K562 (cell line): Measurements from ENCODE around the gene CDK14.

Experiments used
- ARID4B ChIP-seq: sonication (generic); formaldehyde crosslinking; IDR thresholded peaks from 2 replicates; pipeline ENCODE4 v1.8.0; 2022; ENCODE audit warnings: mild to moderate bottlenecking, missing genetic modification reagents
- CBX2 ChIP-seq: fragments of 200-600 bp; sonication (generic); IDR thresholded peaks from one replicate; pipeline ENCODE4 v1.6.1; 2012; ENCODE audit warnings: mild to moderate bottlenecking, low read length, inconsistent platforms; ENCODE audit not compliant: insufficient read depth, poor library complexity, severe bottlenecking
- E2F6 ChIP-seq, 2 experiments: IDR thresholded peaks; 2 replicates each; pipeline ENCODE4 v1.6.1; 2011; ENCODE audit warnings: borderline replicate concordance in 1 of 2, control low read depth in 1 of 2, low read depth in 1 of 2, low read length in 1 of 2, mild to moderate bottlenecking in 1 of 2, mixed read lengths in 1 of 2, moderate library complexity in 1 of 2; ENCODE audit not compliant: insufficient read depth in 1 of 2, insufficient read length in 1 of 2, poor library complexity in 1 of 2, severe bottlenecking in 1 of 2; ENCODE audit errors: extremely low read depth in 1 of 2
- GABPA ChIP-seq: fragments of 200-800 bp; sonication (Bioruptor generic); conservative IDR thresholded peaks from 2 replicates; pipeline ENCODE4 v1.6.1; 2016; ENCODE audit warnings: low read depth, missing genetic modification characterization, missing compliant biosample characterization
- GMEB1 ChIP-seq: fragments of 250-450 bp; sonication (Bioruptor Pico); IDR thresholded peaks from 2 replicates; pipeline ENCODE4 v1.4.0; 2020; ENCODE audit warnings: mild to moderate bottlenecking
- KAT7 ChIP-seq: sonication (generic); formaldehyde crosslinking; IDR thresholded peaks from 2 replicates; pipeline ENCODE4 v1.8.0; 2022; ENCODE audit warnings: missing genetic modification reagents, mild to moderate bottlenecking, borderline replicate concordance
- MAX ChIP-seq: sonication (generic); formaldehyde crosslinking; IDR thresholded peaks from 2 replicates; pipeline ENCODE4 v1.9.0; 2022; ENCODE audit warnings: mild to moderate bottlenecking, missing genetic modification reagents
- POLR2A ChIP-seq: fragments of 450-650 bp; conservative IDR thresholded peaks from 2 replicates; pipeline ENCODE4 v1.6.1; 2016
- PTBP1 ChIP-seq: fragments of 200-400 bp; formaldehyde crosslinking; IDR thresholded peaks from 2 replicates; pipeline ENCODE4 v1.6.1; 2017; ENCODE audit warnings: low read depth, low read length
- RB1 ChIP-seq: fragments of 450-650 bp; IDR thresholded peaks from 2 replicates; pipeline ENCODE4 v1.6.1; 2017; ENCODE audit warnings: low read depth, mild to moderate bottlenecking
- SMC3 ChIP-seq: conservative IDR thresholded peaks from 2 replicates; pipeline ENCODE4 v1.6.1; 2011; ENCODE audit warnings: low read depth, low read length, improper control_type of control experiment; ENCODE audit not compliant: insufficient read depth
- ZC3H8 ChIP-seq: fragments of 450-650 bp; IDR thresholded peaks from 2 replicates; pipeline ENCODE4 v1.6.1; 2017
- ZKSCAN3 ChIP-seq: fragments of 250-450 bp; sonication (Bioruptor Pico); IDR thresholded peaks from 2 replicates; pipeline ENCODE4 v1.4.0; 2020
- ZNF583 ChIP-seq: fragments of 250-450 bp; sonication (Bioruptor Pico); IDR thresholded peaks from 2 replicates; pipeline ENCODE4 v1.4.0; 2020

GRCh38 chr7:91168871-91169829 lies 573.0 kb downstream of the CDK14 start:
- TF ChIP-seq ZNF583 (CRISPR knock-in tag) = no peak
- TF ChIP-seq GMEB1 (CRISPR knock-in tag) = no peak
- no peak for TF ChIP-seq ZKSCAN3 (CRISPR knock-in tag)
- TF ChIP-seq MAX (CRISPR knock-in tag) = no peak
- no peak for TF ChIP-seq ARID4B
- TF ChIP-seq KAT7 (CRISPR knock-in tag) = no peak
- TF ChIP-seq POLR2A = no peak
- no peak for TF ChIP-seq PTBP1
- TF ChIP-seq E2F6 (IDR thresholded peaks at IDR 0.05; ENCODE audit: borderline replicate concordance in 1 of 2, extremely low read depth in 1 of 2, insufficient read depth in 1 of 2, insufficient read length in 1 of 2, low read depth in 1 of 2, low read length in 1 of 2, poor library complexity in 1 of 2, severe bottlenecking in 1 of 2) = no peak
- TF ChIP-seq CBX2 = no peak
- no peak for TF ChIP-seq RB1
- no peak for TF ChIP-seq ZC3H8
- TF ChIP-seq GABPA (tag) = no peak
- no peak for TF ChIP-seq SMC3
